ENCODE results near the gene TBCK.

TBCK gene

GRCh38 chr4:106162278-106162677, 153.7 kb downstream of the TBCK start:
- Histone ChIP-seq H3K9ac (ENCODE audit: low read depth, low read length, poor library complexity) (no peak overlapping the region), H3K79me1 (ENCODE audit: low read depth, low read length) (peaks cover 2% of the 10 kb centered on the region), H3K14ac (ENCODE audit: low read length) (no peak overlapping the region), H2BK12ac (ENCODE audit: low read length) (no peak overlapping the region), H3K4ac (ENCODE audit: low read length) (no peak overlapping the region), H3K4me1 (ENCODE audit: control insufficient read depth in 2 of 2, insufficient read depth in 1 of 2, low read depth in 1 of 2, low read length in 2 of 2) (no peaks in the 10 kb centered on the region), H3K23ac (ENCODE audit: low read depth, low read length, poor library complexity) (no peak overlapping the region), H3K36me3 (replicated peaks in 1 of 2; ENCODE audit: control insufficient read depth in 2 of 2, insufficient read depth in 2 of 2, low read length in 2 of 2) (peaks cover 9 to 10% of the 10 kb centered on the region in 2 donors), H2AK5ac (ENCODE audit: low read depth, low read length) (no peak overlapping the region), H2BK120ac (ENCODE audit: low read depth, low read length) (no peak overlapping the region), H2BK5ac (ENCODE audit: low read length) (no peak overlapping the region), H4K8ac (ENCODE audit: low read depth, low read length) (no peak overlapping the region), H3K27ac (replicated peaks; ENCODE audit: low read length) (no peak overlapping the region), H3K9me3 (replicated peaks in 1 of 2; ENCODE audit: control insufficient read depth in 2 of 2, insufficient read depth in 1 of 2, low read depth in 1 of 2, low read length in 2 of 2) (peaks cover 6 to 13% of the 10 kb centered on the region in 2 donors), H3K4me2 (ENCODE audit: insufficient read depth, low read length, poor library complexity, severe bottlenecking) (no peak overlapping the region), H4K91ac (ENCODE audit: low read depth, low read length, poor library complexity) (no peak overlapping the region), H3K27me3 (ENCODE audit: control insufficient read depth in 3 of 3, insufficient read depth in 3 of 3, low read depth in 1 of 3, low read length in 3 of 3) (no peaks in the 10 kb centered on the region), H2AFZ (ENCODE audit: low read length) (no peak overlapping the region), H3K18ac (ENCODE audit: low read length) (no peak overlapping the region), H3K4me3 (ENCODE audit: low read length in 2 of 2) (no peak overlapping the region), H2BK15ac (ENCODE audit: low read length) (no peak overlapping the region)
- WGBS, 2 donors (ENCODE audit: extremely low coverage in 2 of 2, insufficient read length in 2 of 2, insufficient replicate concordance in 1 of 2) = no CpG with 5 or more reads among the region's 3 CpGs
- DNase-seq (ENCODE audit: low spot score) = no peak

GRCh38 chr4:106160560-106160959, 155.4 kb downstream of the TBCK start:
- peaks cover 6 to 13% of the 10 kb centered on the region in 2 donors for H3K9me3 ChIP-seq (replicated peaks in 1 of 2; ENCODE audit: control insufficient read depth in 2 of 2, insufficient read depth in 1 of 2, low read depth in 1 of 2, low read length in 2 of 2)
- H3K14ac ChIP-seq (ENCODE audit: low read length) = no peak overlapping the region
- H3K4me3 ChIP-seq (ENCODE audit: low read length in 2 of 2) = no peak overlapping the region
- H2AFZ ChIP-seq (ENCODE audit: low read length) = no peak overlapping the region
- no peaks in the 10 kb centered on the region for H3K27me3 ChIP-seq (ENCODE audit: control insufficient read depth in 3 of 3, insufficient read depth in 3 of 3, low read depth in 1 of 3, low read length in 3 of 3)
- no peak for DNase-seq (ENCODE audit: low spot score)
- no peak overlapping the region for H2BK5ac ChIP-seq (ENCODE audit: low read length)
- no peak overlapping the region for H2BK15ac ChIP-seq (ENCODE audit: low read length)
- H2BK120ac ChIP-seq (ENCODE audit: low read depth, low read length) = no peak overlapping the region
- peaks cover 2% of the 10 kb centered on the region for H3K79me1 ChIP-seq (ENCODE audit: low read depth, low read length)
- H2BK12ac ChIP-seq (ENCODE audit: low read length) = no peak overlapping the region
- no peak overlapping the region for H3K27ac ChIP-seq (replicated peaks; ENCODE audit: low read length)
- no peak overlapping the region for H2AK5ac ChIP-seq (ENCODE audit: low read depth, low read length)
- WGBS, 2 donors (ENCODE audit: extremely low coverage in 2 of 2, insufficient read length in 2 of 2, insufficient replicate concordance in 1 of 2) = no CpG with 5 or more reads among the region's 2 CpGs
- no peak overlapping the region for H4K91ac ChIP-seq (ENCODE audit: low read depth, low read length, poor library complexity)
- H3K4ac ChIP-seq (ENCODE audit: low read length) = no peak overlapping the region
- no peaks in the 10 kb centered on the region for H3K4me1 ChIP-seq (ENCODE audit: control insufficient read depth in 2 of 2, insufficient read depth in 1 of 2, low read depth in 1 of 2, low read length in 2 of 2)
- H3K4me2 ChIP-seq (ENCODE audit: insufficient read depth, low read length, poor library complexity, severe bottlenecking) = no peak overlapping the region
- no peak overlapping the region for H4K8ac ChIP-seq (ENCODE audit: low read depth, low read length)
- peaks cover 9 to 19% of the 10 kb centered on the region in 2 donors for H3K36me3 ChIP-seq (replicated peaks in 1 of 2; ENCODE audit: control insufficient read depth in 2 of 2, insufficient read depth in 2 of 2, low read length in 2 of 2)
- no peak overlapping the region for H3K18ac ChIP-seq (ENCODE audit: low read length)
- no peak overlapping the region for H3K9ac ChIP-seq (ENCODE audit: low read depth, low read length, poor library complexity)
- H3K23ac ChIP-seq (ENCODE audit: low read depth, low read length, poor library complexity) = no peak overlapping the region

GRCh38 chr4:106149911-106150310, 166.1 kb downstream of the TBCK start:
- no CpG with 5 or more reads among the region's 2 CpGs for WGBS, 2 donors (ENCODE audit: extremely low coverage in 2 of 2, insufficient read length in 2 of 2, insufficient replicate concordance in 1 of 2)
- H3K27ac ChIP-seq (replicated peaks; ENCODE audit: low read length) = no peak overlapping the region

GRCh38 chr4:106149026-106149425, 167.0 kb downstream of the TBCK start:
- no peak overlapping the region for H3K4me3 ChIP-seq (ENCODE audit: low read length in 2 of 2)
- H4K8ac ChIP-seq (ENCODE audit: low read depth, low read length) = no peak overlapping the region
- no peak overlapping the region for H2BK12ac ChIP-seq (ENCODE audit: low read length)
- H4K91ac ChIP-seq (ENCODE audit: low read depth, low read length, poor library complexity) = no peak overlapping the region
- no peak overlapping the region for H2BK120ac ChIP-seq (ENCODE audit: low read depth, low read length)
- no peaks in the 10 kb centered on the region for H3K79me1 ChIP-seq (ENCODE audit: low read depth, low read length)
- no peak overlapping the region for H2BK5ac ChIP-seq (ENCODE audit: low read length)
- no peak for DNase-seq (ENCODE audit: low spot score)
- H2BK15ac ChIP-seq (ENCODE audit: low read length) = no peak overlapping the region
- H3K9me3 ChIP-seq (replicated peaks in 1 of 2; ENCODE audit: control insufficient read depth in 2 of 2, insufficient read depth in 1 of 2, low read depth in 1 of 2, low read length in 2 of 2) = peaks cover 0 to 8% of the 10 kb centered on the region in 2 donors
- no peak overlapping the region for H3K27ac ChIP-seq (replicated peaks; ENCODE audit: low read length)
- H3K9ac ChIP-seq (ENCODE audit: low read depth, low read length, poor library complexity) = no peak overlapping the region
- H3K18ac ChIP-seq (ENCODE audit: low read length) = no peak overlapping the region
- H3K27me3 ChIP-seq (ENCODE audit: control insufficient read depth in 3 of 3, insufficient read depth in 3 of 3, low read depth in 1 of 3, low read length in 3 of 3) = no peaks in the 10 kb centered on the region
- H2AK5ac ChIP-seq (ENCODE audit: low read depth, low read length) = no peak overlapping the region
- no peak overlapping the region for H3K23ac ChIP-seq (ENCODE audit: low read depth, low read length, poor library complexity)
- no CpG with 5 or more reads among the region's 1 CpG for WGBS, 2 donors (ENCODE audit: extremely low coverage in 2 of 2, insufficient read length in 2 of 2, insufficient replicate concordance in 1 of 2)
- peaks cover 0 to 14% of the 10 kb centered on the region in 2 donors for H3K4me1 ChIP-seq (ENCODE audit: control insufficient read depth in 2 of 2, insufficient read depth in 1 of 2, low read depth in 1 of 2, low read length in 2 of 2)
- no peak overlapping the region for H3K4ac ChIP-seq (ENCODE audit: low read length)
- no peak overlapping the region for H3K14ac ChIP-seq (ENCODE audit: low read length)
- H2AFZ ChIP-seq (ENCODE audit: low read length) = no peak overlapping the region
- no peak overlapping the region for H3K4me2 ChIP-seq (ENCODE audit: insufficient read depth, low read length, poor library complexity, severe bottlenecking)
- peaks cover 0 to 5% of the 10 kb centered on the region in 2 donors for H3K36me3 ChIP-seq (replicated peaks in 1 of 2; ENCODE audit: control insufficient read depth in 2 of 2, insufficient read depth in 2 of 2, low read length in 2 of 2)

More at GRCh38 chr4:106149911-106150310, 166.1 kb downstream of the TBCK start:
- H3K36me3 ChIP-seq (replicated peaks in 1 of 2; ENCODE audit: control insufficient read depth in 2 of 2, insufficient read depth in 2 of 2, low read length in 2 of 2) = peaks cover 0 to 6% of the 10 kb centered on the region in 2 donors
- H3K14ac ChIP-seq (ENCODE audit: low read length) = no peak overlapping the region
- H3K18ac ChIP-seq (ENCODE audit: low read length) = no peak overlapping the region
- peaks cover 0 to 8% of the 10 kb centered on the region in 2 donors for H3K9me3 ChIP-seq (replicated peaks in 1 of 2; ENCODE audit: control insufficient read depth in 2 of 2, insufficient read depth in 1 of 2, low read depth in 1 of 2, low read length in 2 of 2)
- H4K8ac ChIP-seq (ENCODE audit: low read depth, low read length) = no peak overlapping the region
- peak; percentile 6 for DNase-seq (ENCODE audit: low spot score)
- no peak overlapping the region for H2BK15ac ChIP-seq (ENCODE audit: low read length)
- no peak overlapping the region for H2BK12ac ChIP-seq (ENCODE audit: low read length)
- no peaks in the 10 kb centered on the region for H3K79me1 ChIP-seq (ENCODE audit: low read depth, low read length)
- H3K23ac ChIP-seq (ENCODE audit: low read depth, low read length, poor library complexity) = no peak overlapping the region
- no peak overlapping the region for H3K4me3 ChIP-seq (ENCODE audit: low read length in 2 of 2)
- H2BK5ac ChIP-seq (ENCODE audit: low read length) = no peak overlapping the region
- H3K9ac ChIP-seq (ENCODE audit: low read depth, low read length, poor library complexity) = no peak overlapping the region
- H2AFZ ChIP-seq (ENCODE audit: low read length) = peak overlapping the region; percentile 63
- no peak overlapping the region for H2BK120ac ChIP-seq (ENCODE audit: low read depth, low read length)
- H3K4me2 ChIP-seq (ENCODE audit: insufficient read depth, low read length, poor library complexity, severe bottlenecking) = no peak overlapping the region
- peaks cover 0 to 14% of the 10 kb centered on the region in 2 donors for H3K4me1 ChIP-seq (ENCODE audit: control insufficient read depth in 2 of 2, insufficient read depth in 1 of 2, low read depth in 1 of 2, low read length in 2 of 2)
- H3K4ac ChIP-seq (ENCODE audit: low read length) = no peak overlapping the region
- no peak overlapping the region for H4K91ac ChIP-seq (ENCODE audit: low read depth, low read length, poor library complexity)
- no peaks in the 10 kb centered on the region for H3K27me3 ChIP-seq (ENCODE audit: control insufficient read depth in 3 of 3, insufficient read depth in 3 of 3, low read depth in 1 of 3, low read length in 3 of 3)
- H2AK5ac ChIP-seq (ENCODE audit: low read depth, low read length) = no peak overlapping the region

All from neuronal stem cell (in vitro differentiated cells).